Activated CD4-positive, alpha-beta T cell treated with anti-CD3 and anti-CD28 coated beads, Interleukin-2, amount 50 U/mL, for 1 hour (primary cell): ENCODE measurements around the gene APP.

Source experiments
- DNase-seq: peaks from one replicate; pipeline ENCODE4 v3.0.0-alpha.2; 2020

The APP gene

GRCh38 chr21:25895565-25896205 is 274.9 kb downstream of the APP start:
- DNase-seq: no peak

- no peak for DNase-seq
Observed at GRCh38 chr21:25893191-25893590, 277.4 kb downstream of the APP start.

- DNase-seq: no peak
Observed at GRCh38 chr21:25891596-25891995, 279.0 kb downstream of the APP start.

GRCh38 chr21:25890001-25890400 is 280.6 kb downstream of the APP start:
- no peak for DNase-seq

GRCh38 chr21:25888711-25889110 is 281.9 kb downstream of the APP start:
- no peak for DNase-seq

GRCh38 chr21:25887646-25888306 is 282.8 kb downstream of the APP start:
- no peak for DNase-seq

GRCh38 chr21:25887166-25887565 is 283.4 kb downstream of the APP start:
- DNase-seq: no peak

GRCh38 chr21:25885880-25886279 is 284.7 kb downstream of the APP start:
- no peak for DNase-seq

GRCh38 chr21:25885405-25885804 is 285.2 kb downstream of the APP start:
- no peak for DNase-seq

GRCh38 chr21:25884311-25884710 is 286.3 kb downstream of the APP start:
- no peak for DNase-seq

GRCh38 chr21:25881524-25882376 is 288.8 kb downstream of the APP start:
- peak; percentile 48 for DNase-seq

- DNase-seq: no peak
Observed at GRCh38 chr21:25879203-25879602, 291.4 kb downstream of the APP start.

- DNase-seq: no peak
Observed at GRCh38 chr21:25878344-25878743, 292.2 kb downstream of the APP start.

- no peak for DNase-seq
Observed at GRCh38 chr21:25872271-25872670, 298.3 kb downstream of the APP start.

- no peak for DNase-seq
Observed at GRCh38 chr21:25871566-25871965, 299.0 kb downstream of the APP start.

- no peak for DNase-seq
Observed at GRCh38 chr21:25870084-25870483, 300.5 kb downstream of the APP start.

- DNase-seq: no peak
Observed at GRCh38 chr21:25867061-25867460, 303.5 kb downstream of the APP start.

GRCh38 chr21:25863747-25864146 is 306.8 kb downstream of the APP start:
- no peak for DNase-seq

GRCh38 chr21:25863031-25863430 is 307.5 kb downstream of the APP start:
- no peak for DNase-seq

GRCh38 chr21:25862596-25862995 is 308.0 kb downstream of the APP start:
- DNase-seq: no peak

- DNase-seq: no peak
Observed at GRCh38 chr21:25862112-25862511, 308.5 kb downstream of the APP start.

GRCh38 chr21:25859235-25859929 is 311.2 kb downstream of the APP start:
- DNase-seq: no peak

GRCh38 chr21:25858325-25858724 is 312.2 kb downstream of the APP start:
- no peak for DNase-seq
